ENCODE data around the gene LETM1.

LETM1 gene

GRCh38 chr4:1772853-1773538 is 83.0 kb downstream of the LETM1 start:
- DNase-seq = no peak

DNA sequence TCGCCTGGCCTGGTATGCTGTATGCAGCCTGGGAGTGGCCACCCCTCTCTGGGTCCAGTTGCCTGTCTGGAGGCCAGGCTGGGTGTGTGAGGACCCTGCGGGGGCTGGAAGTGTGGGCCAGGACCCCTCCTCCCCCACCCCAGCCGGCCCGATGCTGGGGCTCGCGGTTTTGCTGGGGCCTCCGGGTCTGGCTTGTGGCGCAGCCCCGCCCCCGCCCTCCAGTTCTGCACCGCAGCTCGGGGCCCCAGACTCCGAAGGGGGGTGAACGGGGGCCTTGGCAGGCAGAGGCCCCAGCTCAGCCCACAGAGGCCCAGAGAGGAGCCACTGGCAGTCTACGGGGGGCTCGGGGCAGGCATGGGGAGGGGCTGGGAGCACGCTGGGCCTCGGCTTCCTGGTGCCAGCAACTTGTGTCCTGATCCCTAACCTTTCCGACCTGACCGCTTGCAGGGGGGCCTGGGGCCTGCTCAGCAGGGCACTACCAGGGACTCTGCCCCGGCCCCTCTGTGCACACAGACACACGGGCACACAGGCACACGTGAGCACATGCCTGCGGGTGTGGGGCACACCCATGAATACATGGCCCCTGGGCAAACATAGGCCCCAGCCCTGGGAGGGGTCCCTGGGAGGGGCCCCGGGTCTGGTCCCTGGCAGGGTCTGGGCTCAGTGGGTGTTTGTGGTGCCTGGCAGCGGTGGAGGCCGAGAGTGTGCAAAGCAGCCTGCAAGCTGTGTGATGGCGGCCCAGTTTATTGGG is 84.2 kb downstream of the LETM1 start:
- no peak for DNase-seq

DNA sequence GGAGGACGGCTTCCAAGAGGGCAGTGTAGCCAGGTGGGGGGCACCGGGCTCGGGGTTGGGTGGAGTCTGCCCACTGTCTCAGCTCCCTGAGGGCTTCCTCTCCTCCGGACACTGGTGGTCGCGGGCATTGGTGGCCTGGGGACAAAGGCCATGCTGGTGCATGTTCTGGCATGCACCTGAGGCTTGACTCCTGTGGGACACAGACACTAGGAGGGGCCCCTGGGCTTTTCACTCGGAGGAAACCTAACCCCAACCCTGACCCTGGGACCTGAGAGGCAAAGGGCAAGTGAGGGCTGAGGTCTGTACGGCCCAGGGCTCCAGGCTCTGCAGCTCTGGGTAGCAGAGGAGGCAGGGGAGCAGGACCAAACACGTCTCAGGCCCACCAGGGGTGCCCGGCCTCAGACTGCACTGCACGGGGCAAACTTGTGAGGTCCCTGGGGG is 85.1 kb downstream of the LETM1 start:
- DNase-seq = no peak

- no peak for DNase-seq
Measured at GRCh38 chr4:1770245-1770644, 85.7 kb downstream of the LETM1 start.

DNA sequence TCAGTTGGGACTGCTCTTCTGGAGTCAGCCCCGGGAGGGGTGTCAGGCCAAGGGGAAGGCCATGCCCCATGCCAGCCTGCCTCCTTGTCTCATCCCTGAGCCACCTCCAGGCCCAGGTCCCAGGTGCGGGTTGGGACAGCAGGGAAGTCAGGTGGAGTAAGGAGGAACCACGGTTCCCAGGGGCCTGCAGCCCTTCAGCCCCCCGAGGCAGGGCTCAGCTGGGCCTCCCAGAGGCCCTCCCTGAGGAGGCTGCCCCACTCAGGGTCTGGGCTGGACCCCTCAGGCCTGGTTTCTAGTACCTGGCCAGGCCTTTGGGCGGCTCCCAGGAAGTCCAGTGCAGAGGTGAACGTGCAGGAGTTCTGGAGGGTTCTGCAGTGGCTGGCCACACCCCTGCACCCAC is 86.3 kb downstream of the LETM1 start:
- DNase-seq = no peak

GRCh38 chr4:1768367-1769034 is 87.5 kb downstream of the LETM1 start:
- DNase-seq = no peak

GRCh38 chr4:1767770-1768366 is 88.1 kb downstream of the LETM1 start:
- DNase-seq = no peak

- no peak for DNase-seq
Measured at GRCh38 chr4:1767061-1767769, 88.7 kb downstream of the LETM1 start.

DNA sequence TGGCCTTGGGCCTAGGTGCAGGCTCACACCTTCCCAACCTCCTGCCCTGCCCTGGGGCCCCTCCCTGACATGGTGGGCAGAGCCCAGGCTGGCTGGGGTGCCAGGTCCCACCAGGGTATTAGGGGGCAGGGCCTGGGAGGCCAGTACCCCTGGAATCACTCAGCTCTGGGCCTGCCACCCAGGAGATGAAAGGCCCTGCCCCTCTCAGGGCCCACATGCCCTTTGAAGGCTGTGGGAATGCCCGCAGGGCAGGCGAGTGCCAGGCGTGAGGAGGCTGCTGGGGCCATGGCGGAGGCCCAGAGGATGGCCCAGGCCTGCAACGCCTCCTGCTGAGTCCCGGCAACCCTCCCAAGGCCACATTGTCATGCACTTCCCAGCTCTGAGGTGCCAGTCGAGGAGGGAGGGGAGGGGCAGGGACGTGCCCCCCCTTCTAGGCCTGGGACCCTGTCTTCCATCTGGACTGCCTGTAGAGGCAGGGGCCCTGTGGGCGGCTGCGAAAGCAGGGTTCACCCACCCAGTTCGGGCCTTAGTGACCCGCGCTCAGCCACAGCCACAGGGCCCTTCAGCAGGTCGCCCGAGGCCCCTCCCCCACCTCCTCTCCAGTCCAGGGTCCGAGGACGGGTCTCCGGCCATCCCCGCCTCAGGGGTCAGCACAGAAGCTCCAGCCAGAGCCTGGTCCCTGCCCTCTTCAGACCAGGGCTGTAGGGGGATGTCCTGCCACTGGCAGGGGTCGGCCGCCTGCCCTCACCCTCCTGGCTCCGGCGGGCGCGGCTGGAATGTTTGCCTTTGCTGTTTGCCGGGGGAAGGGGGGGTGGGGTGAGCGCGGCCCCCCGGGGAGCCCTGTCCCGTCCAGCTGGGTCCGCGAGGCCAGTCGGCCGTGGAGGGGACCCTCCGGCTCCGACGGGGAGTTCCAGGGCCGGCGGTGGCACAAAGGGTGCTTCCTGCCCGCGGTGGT is 89.6 kb downstream of the LETM1 start:
- no peak for DNase-seq

DNA sequence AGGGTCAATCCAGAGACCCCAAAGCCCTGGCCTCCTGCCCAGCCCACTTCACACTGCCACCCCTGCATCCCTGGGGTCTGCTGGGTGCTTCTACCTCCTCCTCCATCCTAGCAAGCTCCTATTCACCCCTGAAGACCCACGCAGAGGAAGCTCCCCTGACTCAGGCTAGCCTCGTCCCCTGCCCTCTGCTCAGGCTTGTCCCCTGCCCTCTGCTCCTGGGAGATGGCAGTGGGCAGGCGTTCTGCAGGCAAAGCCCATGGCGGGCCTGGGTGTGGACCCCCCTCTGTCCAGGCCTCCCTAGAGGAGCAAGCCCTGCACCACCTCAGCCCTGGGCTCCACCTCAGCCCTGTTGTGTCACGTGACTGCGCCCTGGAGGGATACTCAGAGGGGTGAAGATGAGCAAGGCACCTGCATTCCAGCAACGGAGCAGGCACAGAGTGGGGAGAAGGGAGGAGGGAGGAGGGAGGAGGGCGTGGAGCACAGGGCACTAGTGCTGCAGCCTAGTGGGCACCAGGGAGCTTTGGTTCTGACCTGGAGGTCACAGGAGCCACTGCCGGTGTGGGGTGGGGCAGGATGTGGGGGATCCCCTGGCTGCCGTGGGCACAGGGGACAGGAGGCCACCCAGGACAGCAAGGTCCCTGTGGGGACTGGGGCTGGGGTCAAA is 90.4 kb downstream of the LETM1 start:
- no peak for DNase-seq

DNA sequence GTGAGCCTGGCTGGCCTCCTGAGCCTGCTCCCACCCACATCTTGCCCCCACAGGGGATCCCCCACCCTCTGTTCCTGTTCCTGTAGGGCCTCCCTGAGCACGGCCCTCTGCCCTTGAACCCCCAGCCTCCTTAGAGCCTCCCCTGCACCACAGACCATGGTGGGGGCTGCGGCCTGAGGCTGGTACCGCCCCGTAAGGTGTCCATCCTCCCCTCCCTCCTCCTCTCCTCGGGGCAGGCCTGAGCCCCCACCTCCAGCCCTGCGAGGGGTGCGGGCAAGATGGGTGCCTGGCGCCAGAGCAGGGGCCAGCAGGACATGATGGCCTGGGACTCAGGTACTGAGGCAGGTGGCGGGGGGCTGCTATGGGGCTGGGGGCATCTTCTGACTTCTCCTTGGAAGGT is 91.3 kb downstream of the LETM1 start:
- no peak for DNase-seq

GRCh38 chr4:1763550-1764080 is 92.3 kb downstream of the LETM1 start:
- no peak for DNase-seq

GRCh38 chr4:1763070-1763549 is 92.8 kb downstream of the LETM1 start:
- DNase-seq = no peak

DNA sequence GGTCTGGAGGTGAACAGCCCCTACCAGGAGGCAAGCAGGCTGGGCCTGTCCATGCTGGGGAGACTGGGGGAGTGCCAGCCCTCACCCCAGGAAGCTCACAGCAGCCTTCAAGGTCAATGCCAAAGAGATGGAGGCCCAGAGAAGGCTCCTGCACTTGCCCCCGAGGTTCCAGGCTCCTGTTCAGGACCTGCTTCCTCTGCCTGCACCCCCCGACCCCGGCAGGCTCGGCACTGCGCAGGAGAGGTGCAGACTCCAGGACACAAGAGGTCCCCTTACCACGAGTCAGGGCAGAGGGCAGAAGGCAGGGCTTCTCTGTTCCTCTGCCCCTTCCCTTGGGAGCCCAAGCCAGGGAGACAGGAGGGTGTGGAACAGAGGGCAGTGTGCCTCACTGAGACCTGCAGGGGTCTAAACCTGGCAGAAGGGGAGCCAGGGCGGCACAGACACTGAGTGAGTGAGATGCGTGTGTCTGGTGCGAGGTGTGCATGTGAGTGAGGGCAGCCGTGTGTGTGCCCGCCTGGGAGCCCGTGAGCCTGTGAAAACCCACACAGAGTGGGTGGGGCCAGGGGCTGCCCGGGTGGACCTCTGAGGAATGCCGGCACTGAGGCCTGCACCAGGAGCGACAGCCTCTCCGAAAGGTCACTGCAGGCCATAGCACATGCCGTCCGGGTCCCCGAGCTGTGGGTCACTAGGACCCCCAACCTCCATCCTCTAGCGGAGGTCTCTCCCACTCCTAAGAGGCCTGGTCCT is 93.5 kb downstream of the LETM1 start:
- DNase-seq = no peak
